ENCODE data around the gene CD2.
"Not testable (repeated sequence)": the region's sequence is repeated elsewhere in the genome, so short reads cannot be mapped to it uniquely, and the experiment has no call there.

Gene CD2

GRCh38 chr1:116733476-116734365 lies 20.5 kb upstream of the CD2 start:
- DNase-seq = no peak

GRCh38 chr1:116735246-116735645 lies 19.0 kb upstream of the CD2 start:
- DNase-seq = no peak

GRCh38 chr1:116737020-116737854 lies 17.0 kb upstream of the CD2 start:
- peak; percentile 43 for DNase-seq

GRCh38 chr1:116737855-116738321 lies 16.3 kb upstream of the CD2 start:
- DNase-seq = no peak

GRCh38 chr1:116738673-116739370 lies 15.4 kb upstream of the CD2 start:
- DNase-seq = no peak

GRCh38 chr1:116739371-116740012 lies 14.7 kb upstream of the CD2 start:
- no peak for DNase-seq

- DNase-seq = no peak
These were observed 13.9 kb upstream of the CD2 start for GRCh38 chr1:116740296-116740695.

- DNase-seq = no peak
These were observed 13.5 kb upstream of the CD2 start for GRCh38 chr1:116740746-116741145.

GRCh38 chr1:116741836-116742565 lies 12.2 kb upstream of the CD2 start:
- DNase-seq = no peak

- no peak for DNase-seq
These were observed 10.7 kb upstream of the CD2 start for GRCh38 chr1:116743535-116743934.

- no peak for DNase-seq
These were observed 6.0 kb upstream of the CD2 start for GRCh38 chr1:116748272-116748671.

GRCh38 chr1:116751146-116751545 lies 3.1 kb upstream of the CD2 start:
- no peak for DNase-seq

GRCh38 chr1:116751621-116752020 lies 2.6 kb upstream of the CD2 start:
- peak; percentile 18 for DNase-seq

GRCh38 chr1:116753312-116753711 lies 918 bp upstream of the CD2 start:
- DNase-seq = no peak

GRCh38 chr1:116755066-116755465 lies 836 bp downstream of the CD2 start:
- no peak for DNase-seq

GRCh38 chr1:116755681-116756080 lies 1.5 kb downstream of the CD2 start:
- no peak for DNase-seq

- not testable (repeated sequence) for DNase-seq
These were observed 1.9 kb downstream of the CD2 start for GRCh38 chr1:116756092-116756491.

GRCh38 chr1:116758456-116758815 lies 4.2 kb downstream of the CD2 start:
- DNase-seq = not testable (repeated sequence)

GRCh38 chr1:116759636-116760035 lies 5.4 kb downstream of the CD2 start:
- no peak for DNase-seq

- DNase-seq = no peak
These were observed 6.3 kb downstream of the CD2 start for GRCh38 chr1:116760487-116760886.

- no peak for DNase-seq
These were observed 6.9 kb downstream of the CD2 start for GRCh38 chr1:116760996-116761665.
